HS-5 (cell line): ENCODE results near the gene S1PR4.

Experiments
- DNase-seq: peaks from one replicate; pipeline ENCODE4 v3.0.0-alpha.2; 2012; ENCODE audit warnings: low read depth

S1PR4 gene, protein sequence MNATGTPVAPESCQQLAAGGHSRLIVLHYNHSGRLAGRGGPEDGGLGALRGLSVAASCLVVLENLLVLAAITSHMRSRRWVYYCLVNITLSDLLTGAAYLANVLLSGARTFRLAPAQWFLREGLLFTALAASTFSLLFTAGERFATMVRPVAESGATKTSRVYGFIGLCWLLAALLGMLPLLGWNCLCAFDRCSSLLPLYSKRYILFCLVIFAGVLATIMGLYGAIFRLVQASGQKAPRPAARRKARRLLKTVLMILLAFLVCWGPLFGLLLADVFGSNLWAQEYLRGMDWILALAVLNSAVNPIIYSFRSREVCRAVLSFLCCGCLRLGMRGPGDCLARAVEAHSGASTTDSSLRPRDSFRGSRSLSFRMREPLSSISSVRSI

GRCh38 chr19:3178377-3178972 lies at the start of gene S1PR4:
Gene S1PR4 (plus strand): TSS chr19:3178769. CDS start chr19:3178793, 24 bp downstream.
- no peak for DNase-seq

DNA sequence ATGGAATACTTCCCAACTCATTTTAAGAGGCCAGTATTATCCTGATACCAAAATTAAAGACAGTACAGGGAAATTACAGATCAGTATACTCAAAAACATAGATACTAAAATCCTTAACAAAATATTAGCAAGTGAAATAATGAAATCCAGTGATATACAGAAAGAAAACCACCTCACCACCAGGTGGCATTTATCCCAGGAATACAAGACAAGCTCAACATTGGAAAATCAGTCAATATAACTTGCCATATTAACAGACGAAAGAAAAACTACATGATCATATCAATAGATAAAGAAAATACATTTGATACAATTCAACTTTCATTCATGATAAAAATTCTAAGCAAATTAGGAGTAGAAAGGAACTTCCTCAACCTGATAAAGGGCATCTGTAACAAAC lies 49.5 kb upstream of the S1PR4 start:
- DNase-seq: peak; percentile 43

- no peak for DNase-seq
Measured at GRCh38 chr19:3131168-3131567, 47.4 kb upstream of the S1PR4 start.

- no peak for DNase-seq
Measured at GRCh38 chr19:3132971-3133792, 45.4 kb upstream of the S1PR4 start.

GRCh38 chr19:3133793-3134116 lies 44.8 kb upstream of the S1PR4 start:
- no peak for DNase-seq

DNA sequence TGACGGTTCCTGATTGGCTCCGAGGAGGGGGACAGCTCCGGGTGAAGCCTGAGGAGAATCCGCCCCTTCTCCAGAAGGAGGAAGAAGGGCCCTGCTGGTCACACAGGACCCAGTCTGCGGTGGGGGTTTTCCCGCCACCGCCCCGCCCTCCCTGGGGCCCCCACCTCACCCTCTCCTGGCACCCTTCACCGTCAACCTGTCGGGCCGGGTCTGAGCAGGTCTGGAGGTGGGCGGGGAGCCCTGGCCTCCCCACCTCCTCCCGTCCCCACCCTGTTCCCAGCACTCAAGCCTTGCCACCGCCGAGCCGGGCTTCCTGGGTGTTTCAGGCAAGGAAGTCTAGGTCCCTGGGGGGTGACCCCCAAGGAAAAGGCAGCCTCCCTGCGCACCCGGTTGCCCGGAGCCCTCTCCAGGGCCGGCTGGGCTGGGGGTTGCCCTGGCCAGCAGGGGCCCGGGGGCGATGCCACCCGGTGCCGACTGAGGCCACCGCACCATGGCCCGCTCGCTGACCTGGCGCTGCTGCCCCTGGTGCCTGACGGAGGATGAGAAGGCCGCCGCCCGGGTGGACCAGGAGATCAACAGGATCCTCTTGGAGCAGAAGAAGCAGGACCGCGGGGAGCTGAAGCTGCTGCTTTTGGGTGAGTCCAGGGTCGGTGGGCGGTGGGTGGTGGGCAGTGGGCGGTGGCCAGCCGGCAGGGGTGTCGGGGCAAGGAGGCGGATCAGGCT lies 42.4 kb upstream of the S1PR4 start, which contains the start of gene GNA15:
Gene GNA15, plus strand, starts transcription at position 73 of the 723 bp plus-strand sequence. Its CDS starts 418 bp downstream, at position 491.
- DNase-seq: no peak

GRCh38 chr19:3136684-3137055 lies 41.9 kb upstream of the S1PR4 start:
- no peak for DNase-seq

DNA sequence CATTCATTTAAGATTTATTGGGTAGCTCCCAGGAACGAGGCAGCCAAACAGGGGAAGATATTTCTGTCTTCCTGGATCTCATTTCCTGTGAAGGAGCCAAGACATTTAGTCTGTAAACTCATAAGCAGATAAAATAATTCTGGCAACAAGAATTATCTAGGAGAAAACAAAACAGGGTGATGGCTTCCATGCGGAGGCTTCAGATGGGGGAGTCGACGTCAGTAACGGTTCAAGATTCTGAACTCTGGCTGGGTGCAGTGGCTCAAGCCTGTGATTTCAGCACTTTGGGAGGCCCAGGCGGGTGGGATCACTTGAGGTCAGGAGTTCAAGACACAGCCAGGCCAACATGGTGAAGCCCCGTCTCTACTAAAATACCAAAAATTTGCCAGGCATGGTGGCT lies 41.5 kb upstream of the S1PR4 start:
- no peak for DNase-seq

GRCh38 chr19:3138268-3138667 lies 40.3 kb upstream of the S1PR4 start:
- DNase-seq: no peak

DNA sequence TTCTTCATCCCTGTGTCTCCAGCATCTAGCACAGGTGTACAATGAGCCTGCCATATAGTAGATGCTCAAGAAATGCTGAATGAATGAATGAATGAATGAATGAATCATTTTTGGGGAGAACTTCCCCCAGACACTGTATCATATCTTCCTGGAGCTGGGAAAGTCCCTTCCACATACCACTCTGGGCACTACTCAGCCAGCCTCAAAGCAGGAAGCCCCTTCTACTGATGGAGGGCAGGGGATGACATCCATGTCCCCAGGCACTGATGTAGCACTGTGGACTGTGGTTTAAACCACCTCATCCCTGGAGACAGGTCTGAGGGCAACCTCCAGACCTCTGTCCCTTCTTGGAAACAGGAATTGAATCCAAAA lies 37.9 kb upstream of the S1PR4 start:
- DNase-seq: no peak

- DNase-seq: peak; percentile 99
Measured at GRCh38 chr19:3142292-3142670, 36.3 kb upstream of the S1PR4 start.

DNA sequence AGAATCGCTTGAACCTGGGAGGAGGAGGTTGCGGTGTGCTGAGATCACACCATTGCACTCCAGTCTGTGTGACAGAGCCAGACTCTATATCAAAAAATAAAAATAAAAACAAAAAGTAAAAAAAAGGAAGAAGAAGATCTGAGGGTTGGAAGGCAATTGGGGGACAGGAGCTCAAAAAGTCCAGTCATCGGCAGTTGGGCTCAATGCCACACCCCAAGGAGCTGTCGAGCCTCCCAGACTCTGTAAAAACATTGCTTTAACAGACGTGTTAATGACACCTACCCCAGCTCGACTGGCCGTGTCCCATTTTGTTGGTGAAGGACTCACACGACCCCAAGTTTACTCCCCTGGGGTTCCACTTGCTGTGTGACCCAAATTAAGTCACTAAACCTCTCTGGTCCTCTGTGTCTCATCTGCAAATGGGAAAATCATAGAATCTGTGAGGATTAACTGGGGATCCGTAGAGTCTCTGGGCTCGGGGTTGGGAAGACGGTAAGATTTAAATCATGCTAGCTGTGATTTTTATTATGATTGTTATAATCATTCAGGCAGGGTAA lies 35.7 kb upstream of the S1PR4 start:
- DNase-seq: no peak

DNA sequence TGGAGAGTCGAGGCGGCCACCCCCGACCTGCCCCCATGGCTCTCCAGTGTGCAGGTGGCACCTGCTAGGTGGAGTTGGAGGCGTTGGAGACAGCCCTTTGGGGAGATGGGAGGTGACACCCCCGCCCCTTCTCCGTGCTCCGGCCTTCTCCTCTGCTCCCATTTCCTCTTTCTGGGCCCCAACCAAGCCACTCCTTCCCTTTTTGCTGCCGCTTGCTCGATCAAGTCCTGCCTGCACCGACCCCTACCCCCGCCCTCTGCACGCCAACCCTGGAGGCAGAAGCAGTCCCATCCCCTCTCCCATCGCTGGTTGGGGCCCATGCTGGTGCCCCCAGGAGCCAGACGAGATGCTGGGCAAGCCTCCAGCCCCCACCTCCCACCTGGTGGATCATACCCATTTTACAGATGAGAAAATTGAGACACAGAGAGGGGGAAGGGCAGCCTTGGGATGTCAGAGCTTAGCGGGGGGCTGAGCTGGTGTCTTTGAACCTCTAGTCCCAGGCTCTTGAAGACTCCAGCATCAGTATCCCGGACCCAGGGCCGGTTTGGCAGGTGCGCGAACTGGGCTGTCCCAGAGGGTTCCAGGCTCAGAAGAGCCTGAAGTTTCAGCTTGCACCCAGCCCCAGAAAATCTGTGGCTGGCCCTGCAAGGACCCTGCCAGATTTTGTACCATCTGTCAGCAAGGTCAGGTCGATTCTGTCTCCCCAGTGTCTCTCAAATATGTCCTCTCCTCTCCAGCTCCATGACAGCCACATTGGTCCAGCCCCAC lies 32.5 kb upstream of the S1PR4 start:
- DNase-seq: no peak

GRCh38 chr19:3146677-3147100 lies 31.9 kb upstream of the S1PR4 start:
- no peak for DNase-seq

DNA sequence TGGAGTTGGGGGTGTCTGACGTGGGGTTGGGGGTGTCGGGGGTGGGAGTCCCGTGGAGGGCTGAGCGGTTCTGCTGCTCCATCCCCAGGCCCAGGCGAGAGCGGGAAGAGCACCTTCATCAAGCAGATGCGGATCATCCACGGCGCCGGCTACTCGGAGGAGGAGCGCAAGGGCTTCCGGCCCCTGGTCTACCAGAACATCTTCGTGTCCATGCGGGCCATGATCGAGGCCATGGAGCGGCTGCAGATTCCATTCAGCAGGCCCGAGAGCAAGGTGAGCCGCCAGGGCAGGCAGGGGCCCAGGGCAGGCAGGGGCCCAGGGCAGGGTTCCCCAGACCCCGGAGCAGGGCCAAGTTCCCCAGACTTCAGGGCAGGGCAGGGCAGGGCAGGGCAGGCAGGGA lies 30.1 kb upstream of the S1PR4 start:
- DNase-seq: no peak

- DNase-seq: no peak
Measured at GRCh38 chr19:3149089-3149488, 29.5 kb upstream of the S1PR4 start.

DNA sequence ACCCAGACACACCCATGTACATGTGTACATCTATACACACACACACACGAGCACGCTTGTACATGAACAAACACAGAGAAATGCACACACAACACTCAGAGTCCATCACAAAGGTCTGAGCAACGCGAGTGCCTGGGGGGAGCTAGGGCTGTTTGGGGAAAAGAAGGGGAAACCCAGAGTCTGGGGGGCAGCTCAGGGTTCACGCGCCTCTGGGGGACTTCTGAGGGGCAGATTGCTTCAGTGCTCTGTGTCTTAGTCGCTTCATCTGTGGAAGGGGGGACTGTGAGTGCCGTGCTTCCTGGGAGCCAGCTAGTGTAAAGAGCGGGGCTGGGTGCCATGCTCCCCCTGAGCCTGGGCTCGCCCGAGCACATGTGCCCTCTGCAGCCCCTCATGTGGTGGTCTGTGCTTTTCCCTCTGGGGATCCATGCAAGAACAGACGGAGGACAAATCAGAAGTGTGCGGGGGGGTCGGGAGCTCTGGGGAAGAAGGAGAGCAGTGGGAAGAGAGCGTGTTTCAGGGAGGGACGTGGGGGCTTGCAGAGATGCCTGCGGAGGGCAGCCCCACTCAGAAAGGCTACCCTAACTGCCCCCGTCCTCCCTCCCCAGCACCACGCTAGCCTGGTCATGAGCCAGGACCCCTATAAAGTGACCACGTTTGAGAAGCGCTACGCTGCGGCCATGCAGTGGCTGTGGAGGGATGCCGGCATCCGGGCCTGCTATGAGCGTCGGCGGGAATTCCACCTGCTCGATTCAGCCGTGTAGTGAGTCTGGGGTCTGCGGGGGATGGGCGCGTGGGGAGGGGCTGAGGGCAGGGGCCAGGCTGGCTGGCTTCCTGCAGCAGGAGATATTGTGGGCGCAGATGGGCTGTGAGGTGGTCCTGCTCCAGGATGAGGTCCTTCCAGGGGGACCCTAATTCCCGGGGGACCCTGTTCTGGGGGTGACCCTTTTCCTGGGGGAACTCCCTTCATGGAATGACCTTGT lies 28.8 kb upstream of the S1PR4 start:
- DNase-seq: no peak

GRCh38 chr19:3150739-3151329 lies 27.7 kb upstream of the S1PR4 start:
- no peak for DNase-seq

DNA sequence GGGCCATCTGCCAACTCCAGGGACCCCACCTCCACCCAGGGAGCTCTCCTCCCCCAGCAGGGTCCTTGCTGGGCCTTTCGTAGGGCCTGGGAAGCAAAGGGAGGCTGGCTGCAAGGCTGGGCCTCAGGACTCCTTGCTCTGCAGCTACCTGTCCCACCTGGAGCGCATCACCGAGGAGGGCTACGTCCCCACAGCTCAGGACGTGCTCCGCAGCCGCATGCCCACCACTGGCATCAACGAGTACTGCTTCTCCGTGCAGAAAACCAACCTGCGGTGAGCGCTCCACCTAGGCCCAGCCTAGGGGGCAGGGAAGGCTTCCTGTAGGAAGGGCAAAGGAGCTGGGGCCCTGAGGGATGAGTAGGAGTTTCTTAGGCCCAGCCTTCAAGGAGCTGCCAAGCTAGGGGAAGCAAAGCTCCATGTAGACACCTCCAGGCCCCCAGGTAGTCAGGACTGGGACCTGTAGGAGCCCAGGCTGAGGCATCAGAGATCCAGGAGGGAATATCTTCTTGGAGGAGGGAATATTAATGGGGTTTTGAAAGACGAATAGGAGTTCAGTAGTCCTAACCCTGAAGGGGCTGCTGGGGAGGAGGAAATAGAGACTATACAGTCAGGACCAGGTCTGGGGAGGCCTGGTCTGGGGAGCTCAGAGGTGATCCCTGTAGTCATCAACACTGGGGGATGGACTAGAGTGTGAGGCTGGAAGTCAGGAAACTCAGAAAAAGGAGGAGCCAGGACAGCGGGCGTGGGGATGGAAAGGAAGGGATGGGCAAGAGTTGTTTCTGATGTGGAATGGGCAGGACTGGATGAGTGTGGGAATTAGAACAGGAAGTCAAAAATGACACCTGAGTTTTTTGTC lies 26.8 kb upstream of the S1PR4 start:
- DNase-seq: no peak
